M059J (cell line): ENCODE measurements around the gene PELI3. TPM values are rescaled to one million over a fixed set of nuclear protein-coding genes. Genes with fewer than 3 reads are reported as not detected.

Experiments
- DNase-seq: peaks from one replicate; pipeline ENCODE4 v3.0.0-alpha.2; 2012; ENCODE audit warnings: low read depth
- total RNA-seq: library from RNA; depleted of rRNA; stranded (reverse); fragments of >200 nt; shearing (Covaris generic); gene quantifications from 2 replicates; pipeline ENCODE4 v1.2.3, GENCODE V29; 2014; rRNA removed

Gene PELI3
- total RNA-seq, 1 experiment from 2014 or later = 11.9 TPM

GRCh38 chr11:66505276-66505816, 38.6 kb downstream of the PELI3 start:
- DNase-seq = no peak

DNA sequence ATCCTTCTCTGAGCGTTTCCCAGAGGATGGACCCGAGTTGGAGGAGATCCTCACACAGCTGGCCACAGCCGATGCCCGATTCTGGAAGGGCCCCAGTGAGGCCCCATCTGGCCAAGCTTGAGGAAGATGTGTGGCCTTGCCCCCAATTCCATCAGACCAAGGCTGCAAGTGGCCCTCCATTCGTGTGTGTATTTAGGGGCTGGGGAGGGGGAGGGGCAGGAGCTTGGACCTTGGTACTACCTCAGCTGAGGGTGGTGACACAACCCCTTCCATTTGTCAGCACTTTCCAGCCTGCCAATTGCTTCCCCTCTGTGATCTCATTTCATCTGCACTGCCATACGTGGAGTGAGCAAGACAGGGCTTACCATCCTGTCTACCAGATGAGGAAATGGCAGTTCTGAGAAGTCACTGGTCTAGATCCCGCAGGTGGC, 42.4 kb downstream of the PELI3 start:
- DNase-seq = no peak

- DNase-seq = peak; percentile 72
These were observed 43.7 kb downstream of the PELI3 start, which contains the start of gene BBS1 for GRCh38 chr11:66510271-66510989. Gene BBS1, plus strand, starts transcription at chr11:66510635. Its CDS starts 25 bp downstream, at chr11:66510660.

DNA sequence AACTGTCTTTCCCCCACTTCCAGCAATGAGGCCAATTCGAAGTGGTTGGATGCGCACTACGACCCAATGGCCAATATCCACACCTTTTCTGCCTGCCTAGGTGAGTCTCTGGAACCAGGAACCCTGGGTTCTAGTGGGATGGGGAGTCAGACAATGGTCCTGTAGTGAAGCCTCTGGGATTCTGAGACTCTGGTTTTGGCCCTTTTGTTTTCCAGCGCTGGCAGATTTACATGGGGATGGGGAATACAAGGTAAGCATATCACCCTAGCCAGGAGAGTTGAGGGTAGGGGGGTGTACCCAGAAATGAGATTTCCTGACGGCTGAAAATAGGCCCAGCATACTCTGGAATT, 44.3 kb downstream of the PELI3 start:
- no peak for DNase-seq

- no peak for DNase-seq
These were observed 56.9 kb downstream of the PELI3 start for GRCh38 chr11:66523611-66524010.

DNA sequence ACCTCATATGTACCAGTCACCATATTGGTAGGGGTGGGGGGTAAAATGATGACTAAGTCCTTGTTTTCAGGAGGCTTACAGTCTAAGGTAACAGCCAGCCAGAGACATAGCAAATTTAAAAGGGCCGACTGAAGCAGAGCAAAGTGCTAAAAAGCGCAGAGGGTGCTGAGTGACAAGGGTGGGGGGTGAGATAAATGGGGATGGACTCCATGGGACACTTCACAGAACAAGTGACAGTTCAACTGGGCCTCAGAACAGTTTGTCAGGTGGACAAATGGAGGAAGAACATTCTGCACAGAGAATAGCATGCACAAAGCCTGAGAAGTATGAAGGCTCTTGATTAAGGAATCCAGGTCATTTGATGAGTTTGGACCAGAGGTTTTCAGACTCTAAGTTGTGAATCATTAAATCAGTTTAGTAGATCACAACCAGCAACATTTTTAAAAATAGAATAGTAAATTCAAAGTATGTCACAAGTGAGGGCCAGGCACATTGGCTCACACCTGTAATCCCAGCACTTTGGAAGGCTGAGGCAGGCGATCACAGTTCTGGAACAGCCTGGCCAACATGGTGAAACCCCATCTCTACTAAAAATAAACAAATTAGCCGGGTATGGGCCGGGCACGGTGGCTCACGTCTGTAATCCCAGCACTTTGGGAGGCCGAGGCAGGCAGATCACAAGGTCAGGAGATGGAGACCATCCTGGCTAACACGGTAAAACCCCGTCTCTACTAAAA, 57.8 kb downstream of the PELI3 start:
- DNase-seq = no peak

Other genes with a start within 250 kb of the PELI3 start
- gene KLC2, start 209.2 kb upstream of the PELI3 start, total RNA-seq = 15.1 and 17.6 TPM in 2 replicates
- 189 and 209 TPM in 2 replicates for gene RAB1B, start 198.3 kb upstream of the PELI3 start, total RNA-seq
- 2.0 and 3.4 TPM in 2 replicates for gene CNIH2, start 188.7 kb upstream of the PELI3 start, total RNA-seq
- gene YIF1A, start 177.8 kb upstream of the PELI3 start, total RNA-seq = 197 and 221 TPM in 2 replicates
- not detected in 2 replicates for gene TMEM151A, start 175.0 kb upstream of the PELI3 start, total RNA-seq
- not detected in 2 replicates for gene CD248, start 149.9 kb upstream of the PELI3 start, total RNA-seq
- 13.5 and 19.6 TPM in 2 replicates for gene RIN1, start 130.5 kb upstream of the PELI3 start, total RNA-seq
- gene BRMS1, start 121.8 kb upstream of the PELI3 start, total RNA-seq = 80.9 and 93.6 TPM in 2 replicates
- gene B4GAT1, start 119.3 kb upstream of the PELI3 start, total RNA-seq = 33.0 and 40.3 TPM in 2 replicates
- gene SLC29A2, start 95.1 kb upstream of the PELI3 start, total RNA-seq = 1.6 and 6.1 TPM in 2 replicates
- not detected in 2 replicates for gene NPAS4, start 45.9 kb upstream of the PELI3 start, total RNA-seq
- gene MRPL11, start 28.1 kb upstream of the PELI3 start, total RNA-seq = 57.9 and 80.2 TPM in 2 replicates
- 60.3 and 106 TPM in 2 replicates for gene DPP3, start 13.5 kb downstream of the PELI3 start, total RNA-seq
- gene BBS1, start 43.7 kb downstream of the PELI3 start, total RNA-seq = 24.6 and 34.3 TPM in 2 replicates
- 28.2 and 36.2 TPM in 2 replicates for gene ZDHHC24, start 79.1 kb downstream of the PELI3 start, total RNA-seq
- not detected in 2 replicates for gene ACTN3, start 80.0 kb downstream of the PELI3 start, total RNA-seq
- 22.9 and 28.4 TPM in 2 replicates for gene CTSF, start 101.7 kb downstream of the PELI3 start, total RNA-seq
- 0.17 TPM in 1 of 2 replicates, not detected in the other for gene CCDC87, start 126.2 kb downstream of the PELI3 start, total RNA-seq
- gene CCS, start 126.3 kb downstream of the PELI3 start, total RNA-seq = 19.4 and 20.0 TPM in 2 replicates
- 29.6 and 53.4 TPM in 2 replicates for gene RBM14, start 149.7 kb downstream of the PELI3 start, total RNA-seq
- gene RBM4, start 171.8 kb downstream of the PELI3 start, total RNA-seq = 93.6 and 126 TPM in 2 replicates
- gene RBM4B, start 211.0 kb downstream of the PELI3 start, total RNA-seq = 25.7 and 27.3 TPM in 2 replicates